ENCODE measurements around the gene CLDN18.

The CLDN18 gene

DNA sequence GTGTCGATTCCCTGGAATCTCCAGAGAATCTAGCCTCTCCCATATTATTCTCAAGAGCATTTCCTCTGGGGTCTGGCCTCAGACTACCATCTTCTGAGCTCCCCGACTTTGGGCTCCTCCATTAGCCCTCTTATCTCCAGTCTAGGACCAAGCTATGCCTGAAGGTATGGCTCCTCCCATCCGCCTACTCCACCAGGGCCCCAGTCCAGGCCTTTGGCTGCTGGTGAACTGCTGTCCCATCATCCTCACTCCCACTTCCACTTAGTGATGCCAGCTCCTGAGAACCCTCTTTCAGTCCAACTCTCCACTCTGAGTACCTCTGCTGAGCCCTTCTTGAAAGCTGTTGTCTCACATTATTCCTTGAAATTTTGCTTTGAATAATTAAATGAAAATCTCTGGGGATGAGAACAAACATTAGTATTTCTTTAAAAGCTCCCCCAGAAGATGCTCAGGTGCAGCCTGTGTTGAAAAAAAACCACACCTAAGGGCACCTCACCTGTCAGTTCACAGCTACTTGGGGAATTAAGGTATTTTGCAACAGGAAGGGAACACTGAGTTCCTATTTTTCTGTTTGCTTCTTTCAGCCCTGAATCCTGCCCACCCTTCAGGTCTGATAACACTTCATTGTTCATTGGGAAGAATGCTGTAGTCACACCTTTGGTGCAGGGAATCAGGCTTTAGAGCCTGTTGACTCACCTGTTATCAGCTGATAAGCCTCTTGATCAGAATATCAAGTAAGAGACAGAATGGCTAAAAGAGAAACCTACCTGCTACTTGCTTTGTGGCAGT, 9.5 kb downstream of the CLDN18 start:
- no peak overlapping the region for H3K27ac ChIP-seq (ENCODE audit: poor library complexity, severe bottlenecking)
- no peaks in the 10 kb centered on the region for H3K27me3 ChIP-seq (ENCODE audit: insufficient read depth, poor library complexity, severe bottlenecking)
- TF ChIP-seq CTCF (IDR thresholded peaks at IDR 0.05; ENCODE audit: poor library complexity, severe bottlenecking) = no peak
- no peaks in the 10 kb centered on the region for H3K4me1 ChIP-seq (ENCODE audit: insufficient read depth, poor library complexity, severe bottlenecking)
- no peaks in the 10 kb centered on the region for H3K9me3 ChIP-seq (ENCODE audit: severe bottlenecking)
- DNase-seq (ENCODE audit: low spot score) = no peak
- H3K36me3 ChIP-seq (ENCODE audit: low read depth) = no peaks in the 10 kb centered on the region
- no peak overlapping the region for H3K4me3 ChIP-seq (ENCODE audit: severe bottlenecking)
- ATAC-seq (ENCODE audit: low read depth) = no peak

- H3K4me1 ChIP-seq (ENCODE audit: insufficient read depth, poor library complexity, severe bottlenecking) = no peaks in the 10 kb centered on the region
- TF ChIP-seq CTCF (IDR thresholded peaks at IDR 0.05; ENCODE audit: poor library complexity, severe bottlenecking) = no peak
- no peak overlapping the region for H3K4me3 ChIP-seq (ENCODE audit: severe bottlenecking)
- no peaks in the 10 kb centered on the region for H3K9me3 ChIP-seq (ENCODE audit: severe bottlenecking)
- ATAC-seq (ENCODE audit: low read depth) (no peak), DNase-seq (ENCODE audit: low spot score) (no peak)
- H3K36me3 ChIP-seq (ENCODE audit: low read depth) = no peaks in the 10 kb centered on the region
- no peak overlapping the region for H3K27ac ChIP-seq (ENCODE audit: poor library complexity, severe bottlenecking)
- H3K27me3 ChIP-seq (ENCODE audit: insufficient read depth, poor library complexity, severe bottlenecking) = no peaks in the 10 kb centered on the region
Measured at GRCh38 chr3:138023754-138024153, 13.8 kb downstream of the CLDN18 start.

- H3K4me1 ChIP-seq (ENCODE audit: insufficient read depth, poor library complexity, severe bottlenecking) = no peaks in the 10 kb centered on the region
- H3K27me3 ChIP-seq (ENCODE audit: insufficient read depth, poor library complexity, severe bottlenecking) = no peaks in the 10 kb centered on the region
- H3K27ac ChIP-seq (ENCODE audit: poor library complexity, severe bottlenecking) = no peak overlapping the region
- no peaks in the 10 kb centered on the region for H3K36me3 ChIP-seq (ENCODE audit: low read depth)
- no peak for ATAC-seq (ENCODE audit: low read depth)
- no peak for TF ChIP-seq CTCF (IDR thresholded peaks at IDR 0.05; ENCODE audit: poor library complexity, severe bottlenecking)
- no peak for DNase-seq (ENCODE audit: low spot score)
- no peak overlapping the region for H3K4me3 ChIP-seq (ENCODE audit: severe bottlenecking)
- H3K9me3 ChIP-seq (ENCODE audit: severe bottlenecking) = no peaks in the 10 kb centered on the region
Measured at GRCh38 chr3:138025553-138025952, 15.6 kb downstream of the CLDN18 start.

DNA sequence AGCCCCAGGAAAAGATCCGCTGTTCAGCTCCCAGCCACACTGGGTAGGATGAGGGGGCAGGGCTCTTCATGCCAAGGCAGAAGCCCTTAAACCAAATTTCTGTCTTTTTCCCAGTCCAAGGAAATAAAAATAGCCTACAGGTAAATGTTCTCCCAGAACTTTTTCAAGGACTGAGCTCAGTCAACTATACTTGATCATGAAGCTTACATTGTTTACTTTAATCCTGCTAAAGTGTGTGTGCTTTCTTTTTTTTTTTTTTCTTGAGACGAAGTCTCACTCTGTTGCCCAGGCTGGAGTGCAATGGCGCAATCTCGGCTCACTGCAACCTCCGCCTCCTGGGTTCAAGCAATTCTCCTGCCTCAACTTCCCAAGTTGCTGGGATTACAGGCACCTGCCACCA, 17.9 kb downstream of the CLDN18 start:
- Histone ChIP-seq H3K4me1 (ENCODE audit: insufficient read depth, poor library complexity, severe bottlenecking) (no peaks in the 10 kb centered on the region), H3K27me3 (ENCODE audit: insufficient read depth, poor library complexity, severe bottlenecking) (no peaks in the 10 kb centered on the region), H3K27ac (ENCODE audit: poor library complexity, severe bottlenecking) (no peak overlapping the region), H3K36me3 (ENCODE audit: low read depth) (no peaks in the 10 kb centered on the region), H3K9me3 (ENCODE audit: severe bottlenecking) (no peaks in the 10 kb centered on the region), H3K4me3 (ENCODE audit: severe bottlenecking) (no peak overlapping the region)
- no peak for TF ChIP-seq CTCF (IDR thresholded peaks at IDR 0.05; ENCODE audit: poor library complexity, severe bottlenecking)
- ATAC-seq (ENCODE audit: low read depth) = no peak
- no peak for DNase-seq (ENCODE audit: low spot score)

- ATAC-seq (ENCODE audit: low read depth) = no peak
- DNase-seq (ENCODE audit: low spot score) = no peak
- H3K36me3 ChIP-seq (ENCODE audit: low read depth) = no peaks in the 10 kb centered on the region
Measured at GRCh38 chr3:138030734-138031280, 20.8 kb downstream of the CLDN18 start.

More at GRCh38 chr3:138030734-138031280, 20.8 kb downstream of the CLDN18 start:
- TF ChIP-seq CTCF (IDR thresholded peaks at IDR 0.05; ENCODE audit: poor library complexity, severe bottlenecking) = no peak
- H3K4me3 ChIP-seq (ENCODE audit: severe bottlenecking) = no peak overlapping the region
- no peaks in the 10 kb centered on the region for H3K27me3 ChIP-seq (ENCODE audit: insufficient read depth, poor library complexity, severe bottlenecking)
- no peaks in the 10 kb centered on the region for H3K9me3 ChIP-seq (ENCODE audit: severe bottlenecking)
- H3K27ac ChIP-seq (ENCODE audit: poor library complexity, severe bottlenecking) = no peak overlapping the region
- no peaks in the 10 kb centered on the region for H3K4me1 ChIP-seq (ENCODE audit: insufficient read depth, poor library complexity, severe bottlenecking)
